Keratinocyte (primary cell): ENCODE data around the gene MOSMO. TPM values are rescaled to one million over a fixed set of nuclear protein-coding genes. Genes with fewer than 3 reads are reported as not detected.

Experiments
- DNase-seq: peaks from one replicate; pipeline ENCODE4 v3.0.0-alpha.2; 2011; ENCODE audit warnings: low read depth, missing footprints, low spot score
- FAIRE-seq: peaks from 2 replicates; lab custom pipeline; 2011; peaks lifted over from hg19 to GRCh38; lab: Jason Lieb, UNC
- H2AFZ ChIP-seq: 2 replicates; pipeline ENCODE4 v1.6.0; 2012; ENCODE audit warnings: low read length, control low read depth, inconsistent platforms; ENCODE audit not compliant: control insufficient read depth
- H3K27ac ChIP-seq: 2 replicates; pipeline ENCODE4 v1.5.1; 2011; ENCODE audit warnings: low read length; ENCODE audit not compliant: control insufficient read depth, insufficient read depth
- H3K27me3 ChIP-seq: 3 replicates; pipeline ENCODE4 v1.6.0; 2011; ENCODE audit warnings: low read length; ENCODE audit not compliant: control insufficient read depth, insufficient read depth; ENCODE audit errors: extremely low read depth
- H3K36me3 ChIP-seq, 2 experiments: 2 replicates in 1 of 2; 3 replicates in 1 of 2; pipeline ENCODE4 v1.5.1; 2011; ENCODE audit warnings: low read length in 2 of 2, mild to moderate bottlenecking in 1 of 2; ENCODE audit not compliant: control insufficient read depth in 2 of 2, insufficient read depth in 2 of 2; ENCODE audit errors: extremely low read depth in 1 of 2
- H3K4me1 ChIP-seq: 3 replicates; pipeline ENCODE4 v1.5.1; 2011; ENCODE audit warnings: low read length; ENCODE audit not compliant: control insufficient read depth, insufficient read depth; ENCODE audit errors: extremely low read depth
- H3K4me2 ChIP-seq: 3 replicates; pipeline ENCODE4 v1.6.0; 2011; ENCODE audit warnings: low read depth, low read length; ENCODE audit not compliant: control insufficient read depth, insufficient read depth; ENCODE audit errors: extremely low read depth
- H3K4me3 ChIP-seq, 3 experiments: fragments of 200-600 bp in 1 of 3; sonication (generic) in 1 of 3; 2 replicates in 2 of 3; 3 replicates in 1 of 3; pipeline ENCODE4 v1.5.1; 2011 to 2016; ENCODE audit warnings: low read length in 3 of 3, mild to moderate bottlenecking in 3 of 3, control low read depth in 2 of 3, inconsistent platforms in 1 of 3, low read depth in 1 of 3, mixed read lengths in 1 of 3, mixed run types in 1 of 3, moderate library complexity in 1 of 3; ENCODE audit not compliant: control insufficient read depth in 2 of 3, insufficient read depth in 2 of 3; ENCODE audit errors: extremely low read depth in 1 of 3
- H3K79me2 ChIP-seq: 2 replicates; pipeline ENCODE4 v1.6.0; 2012; ENCODE audit warnings: low read length; ENCODE audit not compliant: control insufficient read depth, insufficient read depth
- H3K9ac ChIP-seq: 3 replicates; pipeline ENCODE4 v1.6.0; 2011; ENCODE audit warnings: low read length; ENCODE audit not compliant: control insufficient read depth, insufficient read depth; ENCODE audit errors: extremely low read depth
- H3K9me1 ChIP-seq: 3 replicates; pipeline ENCODE4 v1.6.0; 2011; ENCODE audit warnings: low read length; ENCODE audit not compliant: control insufficient read depth, insufficient read depth; ENCODE audit errors: extremely low read depth
- H3K9me3 ChIP-seq: 2 replicates; pipeline ENCODE4 v1.5.1; 2012; ENCODE audit warnings: low read depth, low read length; ENCODE audit not compliant: control insufficient read depth
- H4K20me1 ChIP-seq: 3 replicates; pipeline ENCODE4 v1.6.0; 2011; ENCODE audit warnings: low read length; ENCODE audit not compliant: control insufficient read depth, insufficient read depth; ENCODE audit errors: extremely low read depth
- EZH2 ChIP-seq: IDR thresholded peaks from one replicate; pipeline ENCODE4 v1.6.1; 2012; ENCODE audit warnings: inconsistent platforms, mild to moderate bottlenecking, low read length, moderate library complexity
- dilution Hi-C: fragments of 300-500 bp; cut with MboI; formaldehyde crosslinking; loops from one replicate; pipeline ENCODE4 v1.7.0; 2020; ENCODE audit warnings: low sequenced_read_pairs; ENCODE audit not compliant: extremely low pct_ligation_motif_present
- polyA plus RNA-seq, 5 experiments: library from polyadenylated mRNA; depleted of rRNA in 3 of 5; stranded (reverse) in 3 of 5; stranded (forward) in 1 of 5; unstranded in 1 of 5; fragments of >200 nt; gene quantifications; 1 replicate in 1 of 5; 2 replicates in 3 of 5; 3 replicates in 1 of 5; pipeline versions ENCODE4 v1.2.1 to v1.2.3, GENCODE V29; 2011 to 2012; ENCODE audit warnings: missing spikeins in 2 of 5, low read depth in 1 of 5, low replicate concordance in 1 of 5
- TF ChIP-seq, protein P1 (sequence below), 3 experiments: IDR thresholded peaks in 1 of 3; conservative IDR thresholded peaks in 1 of 3; optimal IDR thresholded peaks in 1 of 3; 2 replicates in 2 of 3; 3 replicates in 1 of 3; pipeline versions ENCODE3 to v1.5.1; 2011; ENCODE audit warnings: low read length in 3 of 3, mild to moderate bottlenecking in 3 of 3, moderate library complexity in 2 of 3, control low read depth in 1 of 3, inconsistent platforms in 1 of 3; ENCODE audit not compliant: insufficient read depth in 2 of 3; ENCODE audit errors: extremely low read depth in 1 of 3

MOSMO gene
- polyA plus RNA-seq, 1 donor (not counting 4 experiments of a cell fraction or from before 2014, with no cell fraction given) = 26.2 TPM

DNA sequence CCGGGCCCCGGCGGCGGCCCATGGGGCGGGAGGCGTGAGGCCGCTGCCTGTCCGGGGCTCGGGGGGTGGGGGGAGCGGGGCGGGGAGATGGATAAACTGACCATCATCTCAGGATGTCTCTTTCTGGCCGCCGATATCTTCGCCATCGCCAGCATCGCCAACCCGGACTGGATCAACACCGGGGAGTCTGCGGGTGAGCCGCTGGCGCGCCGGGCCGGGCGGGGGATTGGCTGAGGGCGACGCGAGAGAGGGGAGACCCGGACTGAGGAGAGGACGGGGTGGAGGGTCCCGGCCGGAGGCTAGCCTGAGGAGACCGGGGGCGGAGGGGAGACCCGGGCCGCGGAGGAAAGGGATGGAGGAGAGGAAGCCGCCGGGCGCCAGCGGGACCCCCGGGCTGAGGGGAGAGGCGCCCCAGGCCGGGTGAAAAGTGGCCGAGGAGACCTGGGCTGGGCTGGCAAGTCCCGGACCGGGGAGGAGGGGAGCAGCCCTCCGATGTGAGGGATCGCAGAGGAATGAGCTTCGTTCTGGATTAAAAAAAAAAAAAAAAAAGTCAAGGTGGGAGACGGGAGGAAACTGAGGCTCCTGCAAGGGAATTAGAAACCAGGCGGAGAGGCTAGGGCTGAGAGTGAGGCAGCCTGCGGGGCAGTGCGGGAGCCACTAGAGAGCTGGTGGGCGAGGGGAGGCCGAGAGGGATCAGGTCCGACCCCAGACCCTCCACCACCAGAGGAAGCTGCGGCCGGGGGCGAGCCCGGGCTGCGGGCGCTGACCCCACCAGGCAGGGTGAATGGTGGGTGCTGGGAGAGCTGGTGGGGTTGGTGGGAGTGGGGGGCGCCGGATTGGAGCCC, 526 bp downstream of the MOSMO start:
- no peak overlapping the region for H2AFZ ChIP-seq
- peak overlapping the region; percentile 83 for H3K9ac ChIP-seq
- H3K79me2 ChIP-seq = peaks cover 60% of the 10 kb centered on the region
- H4K20me1 ChIP-seq = peaks cover 7% of the 10 kb centered on the region
- H3K36me3 ChIP-seq = peaks cover 0 to 3% of the 10 kb centered on the region in 2 experiments
- peak overlapping the region; percentile 64 for H3K27ac ChIP-seq
- TF ChIP-seq, protein P1, sequence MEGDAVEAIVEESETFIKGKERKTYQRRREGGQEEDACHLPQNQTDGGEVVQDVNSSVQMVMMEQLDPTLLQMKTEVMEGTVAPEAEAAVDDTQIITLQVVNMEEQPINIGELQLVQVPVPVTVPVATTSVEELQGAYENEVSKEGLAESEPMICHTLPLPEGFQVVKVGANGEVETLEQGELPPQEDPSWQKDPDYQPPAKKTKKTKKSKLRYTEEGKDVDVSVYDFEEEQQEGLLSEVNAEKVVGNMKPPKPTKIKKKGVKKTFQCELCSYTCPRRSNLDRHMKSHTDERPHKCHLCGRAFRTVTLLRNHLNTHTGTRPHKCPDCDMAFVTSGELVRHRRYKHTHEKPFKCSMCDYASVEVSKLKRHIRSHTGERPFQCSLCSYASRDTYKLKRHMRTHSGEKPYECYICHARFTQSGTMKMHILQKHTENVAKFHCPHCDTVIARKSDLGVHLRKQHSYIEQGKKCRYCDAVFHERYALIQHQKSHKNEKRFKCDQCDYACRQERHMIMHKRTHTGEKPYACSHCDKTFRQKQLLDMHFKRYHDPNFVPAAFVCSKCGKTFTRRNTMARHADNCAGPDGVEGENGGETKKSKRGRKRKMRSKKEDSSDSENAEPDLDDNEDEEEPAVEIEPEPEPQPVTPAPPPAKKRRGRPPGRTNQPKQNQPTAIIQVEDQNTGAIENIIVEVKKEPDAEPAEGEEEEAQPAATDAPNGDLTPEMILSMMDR (optimal IDR thresholded peaks at IDR 0.05 in 1 of 3, IDR thresholded peaks at IDR 0.05 in 1 of 3, conservative IDR thresholded peaks at IDR 0.05 in 1 of 3; ENCODE audit: extremely low read depth in 1 of 3, insufficient read depth in 2 of 3, low read length in 3 of 3) = no peak
- no peak for TF ChIP-seq EZH2
- peaks cover 2% of the 10 kb centered on the region for H3K9me1 ChIP-seq
- no peaks in the 10 kb centered on the region for H3K27me3 ChIP-seq
- DNase-seq (no peak), FAIRE-seq (no peak)
- peak overlapping the region; percentile 86 to 93 (median 91) for H3K4me3 ChIP-seq
- no peaks in the 10 kb centered on the region for H3K9me3 ChIP-seq
- dilution Hi-C loops = no loop called here
- peak overlapping the region; percentile 58 for H3K4me2 ChIP-seq
- peaks cover 24% of the 10 kb centered on the region for H3K4me1 ChIP-seq

DNA sequence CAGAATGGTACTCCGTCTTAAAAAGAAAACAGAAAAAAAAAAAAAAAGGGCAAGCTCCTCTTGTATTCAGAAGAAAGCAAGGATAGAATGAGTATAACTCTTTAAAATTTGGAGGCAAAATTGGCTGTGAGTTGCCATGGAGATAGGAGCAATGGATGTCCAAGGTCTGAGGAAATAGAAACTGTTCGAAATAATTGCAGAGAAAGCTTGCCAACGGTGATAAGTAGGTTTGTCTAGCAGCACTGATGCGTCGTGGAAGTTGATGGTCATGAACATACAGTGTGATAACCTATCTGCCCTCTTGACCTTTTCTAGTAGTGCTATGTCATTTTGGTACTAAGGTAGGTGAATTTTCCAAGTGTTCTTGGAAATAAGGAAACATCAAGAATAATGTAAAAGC, 3.0 kb downstream of the MOSMO start:
- Histone ChIP-seq H3K4me3 (peak overlapping the region in 1 of 3 experiments; percentile 31), H3K27me3 (no peaks in the 10 kb centered on the region), H4K20me1 (peaks cover 7% of the 10 kb centered on the region), H3K4me1 (peaks cover 32% of the 10 kb centered on the region), H2AFZ (no peak overlapping the region), H3K79me2 (peaks cover 84% of the 10 kb centered on the region), H3K9me1 (peaks cover 8% of the 10 kb centered on the region), H3K36me3 (peaks cover 0 to 3% of the 10 kb centered on the region in 2 experiments), H3K9me3 (no peaks in the 10 kb centered on the region), H3K9ac (no peak overlapping the region), H3K4me2 (peak overlapping the region; percentile 14), H3K27ac (no peak overlapping the region)
- dilution Hi-C loops = no loop called here
- FAIRE-seq = no peak
- no peak for TF ChIP-seq EZH2
- TF ChIP-seq, protein P1 (optimal IDR thresholded peaks at IDR 0.05 in 1 of 3, IDR thresholded peaks at IDR 0.05 in 1 of 3, conservative IDR thresholded peaks at IDR 0.05 in 1 of 3; ENCODE audit: extremely low read depth in 1 of 3, insufficient read depth in 2 of 3, low read length in 3 of 3) = no peak
- DNase-seq = no peak
